ENCODE measurements around the gene GTSE1.

GTSE1 gene

GRCh38 chr22:46328797-46329196 is 32.1 kb downstream of the GTSE1 start:
- no peak for DNase-seq (ENCODE audit: low spot score)

- DNase-seq (ENCODE audit: low spot score) = no peak
Measured at GRCh38 chr22:46329616-46330015, 32.9 kb downstream of the GTSE1 start.

- no peak for DNase-seq (ENCODE audit: low spot score)
Measured at GRCh38 chr22:46330426-46330825, 33.8 kb downstream of the GTSE1 start.

- DNase-seq (ENCODE audit: low spot score) = no peak
Measured at GRCh38 chr22:46331496-46331895, 34.8 kb downstream of the GTSE1 start.

- DNase-seq (ENCODE audit: low spot score) = peak; percentile 90
Measured at GRCh38 chr22:46335201-46336118, 38.8 kb downstream of the GTSE1 start, which contains the start of gene TRMU. Gene TRMU, plus strand, starts transcription at chr22:46335714. Its CDS starts 51 bp downstream, at chr22:46335765.

- peak; percentile 51 for DNase-seq (ENCODE audit: low spot score)
Measured at GRCh38 chr22:46336119-46337078, 39.7 kb downstream of the GTSE1 start.

- DNase-seq (ENCODE audit: low spot score) = no peak
Measured at GRCh38 chr22:46337870-46338269, 41.2 kb downstream of the GTSE1 start.

GRCh38 chr22:46338636-46339035 is 42.0 kb downstream of the GTSE1 start:
- DNase-seq (ENCODE audit: low spot score) = no peak

GRCh38 chr22:46339956-46340355 is 43.3 kb downstream of the GTSE1 start:
- DNase-seq (ENCODE audit: low spot score) = no peak

- DNase-seq (ENCODE audit: low spot score) = no peak
Measured at GRCh38 chr22:46340676-46341075, 44.0 kb downstream of the GTSE1 start.

GRCh38 chr22:46346680-46347405 is 50.2 kb downstream of the GTSE1 start:
- DNase-seq (ENCODE audit: low spot score) = no peak

- DNase-seq (ENCODE audit: low spot score) = no peak
Measured at GRCh38 chr22:46347646-46348045, 51.0 kb downstream of the GTSE1 start.

- DNase-seq (ENCODE audit: low spot score) = no peak
Measured at GRCh38 chr22:46348099-46348695, 51.5 kb downstream of the GTSE1 start.

- no peak for DNase-seq (ENCODE audit: low spot score)
Measured at GRCh38 chr22:46349238-46349637, 52.6 kb downstream of the GTSE1 start.

GRCh38 chr22:46349681-46350080 is 53.0 kb downstream of the GTSE1 start:
- no peak for DNase-seq (ENCODE audit: low spot score)

- DNase-seq (ENCODE audit: low spot score) = no peak
Measured at GRCh38 chr22:46350121-46350520, 53.5 kb downstream of the GTSE1 start.

GRCh38 chr22:46350646-46351045 is 54.0 kb downstream of the GTSE1 start:
- DNase-seq (ENCODE audit: low spot score) = no peak

- DNase-seq (ENCODE audit: low spot score) = no peak
Measured at GRCh38 chr22:46351131-46351735, 54.6 kb downstream of the GTSE1 start.

- DNase-seq (ENCODE audit: low spot score) = no peak
Measured at GRCh38 chr22:46351767-46352166, 55.1 kb downstream of the GTSE1 start.

- no peak for DNase-seq (ENCODE audit: low spot score)
Measured at GRCh38 chr22:46352276-46352675, 55.6 kb downstream of the GTSE1 start.
